Cortex of kidney (tissue), 1 donor: ENCODE measurements around the gene CAPSL.
"Not testable (repeated sequence)": the region's sequence is repeated elsewhere in the genome, so short reads cannot be mapped to it uniquely, and the experiment has no call there.

ENCODE experiments used
- DNase-seq: peaks from one replicate; lab custom pipeline; 2025; lab: John Stamatoyannopoulos, UW

CAPSL gene

DNA sequence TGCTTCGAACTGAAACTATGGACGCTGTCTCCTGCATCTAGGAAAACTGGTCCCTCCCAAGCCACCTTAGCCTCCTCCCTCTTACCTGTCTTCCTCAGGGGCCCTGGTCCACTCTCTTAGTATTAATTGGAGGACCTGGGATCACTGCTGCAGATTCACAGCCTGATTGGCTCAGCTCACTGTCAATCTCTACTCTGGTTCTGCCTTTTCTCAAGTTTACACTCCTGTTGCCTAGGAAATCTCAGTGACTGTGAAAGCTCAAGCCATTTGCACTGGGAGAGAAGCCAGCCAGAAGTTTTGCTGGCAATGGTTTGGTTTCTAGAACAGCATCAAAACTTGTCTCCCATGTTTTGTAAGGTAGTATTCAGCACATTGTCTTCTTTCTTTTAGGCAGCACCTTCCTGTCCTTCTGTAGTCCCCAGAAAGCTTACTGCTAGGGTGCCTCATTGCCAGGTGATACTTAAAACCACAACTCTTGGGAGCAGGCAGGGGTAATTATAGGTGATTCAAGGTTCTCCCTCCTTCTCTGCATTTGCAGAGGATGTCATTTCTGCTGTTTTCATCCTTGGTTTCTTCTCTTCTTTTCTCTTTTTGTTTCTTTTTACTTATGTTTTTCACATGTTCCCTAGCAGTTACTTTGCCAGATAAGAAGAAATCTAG, at the start of gene CAPSL:
Gene CAPSL (minus strand): TSS at position 55 of the 660 bp plus-strand sequence. CDS start 17,502 bp downstream, outside the sequence.
- no peak for DNase-seq

DNA sequence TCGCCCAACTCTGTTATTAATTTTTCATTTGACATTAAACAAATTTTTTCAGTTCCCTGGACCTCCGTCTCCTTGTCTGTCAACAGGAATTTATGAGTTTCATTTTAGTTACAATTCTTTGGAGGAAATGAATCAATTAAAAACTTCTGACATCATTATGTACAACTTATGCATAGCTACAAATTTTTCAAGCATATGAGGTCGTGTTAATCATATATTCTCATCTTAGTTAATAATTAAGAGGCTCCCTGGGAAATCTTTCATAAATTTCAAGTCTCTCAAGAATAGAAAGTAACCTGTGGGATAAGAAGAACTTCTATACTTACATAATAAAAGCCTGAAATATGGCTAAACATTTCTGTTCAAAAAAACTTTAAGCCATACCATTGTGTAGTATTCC, 49.4 kb upstream of the CAPSL start:
- no peak for DNase-seq

DNA sequence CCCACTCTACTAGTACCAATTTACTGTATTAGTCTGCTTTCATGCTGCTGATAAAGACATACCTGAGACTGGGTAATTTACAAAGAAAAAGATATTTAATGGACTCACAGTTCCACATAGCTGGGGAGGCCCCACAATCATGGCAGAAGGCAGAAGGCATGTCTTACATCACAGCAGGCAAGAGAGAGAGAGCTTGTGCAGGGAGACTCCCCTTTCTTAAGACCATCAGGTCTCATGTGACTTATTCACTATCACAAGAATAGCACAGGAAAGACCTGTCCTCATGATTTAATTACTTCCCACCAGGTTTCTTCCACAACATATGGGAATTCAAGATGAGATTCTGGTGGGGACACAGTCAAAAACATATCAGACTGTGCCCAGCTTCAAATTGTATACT, 41.3 kb upstream of the CAPSL start:
- no peak for DNase-seq

DNA sequence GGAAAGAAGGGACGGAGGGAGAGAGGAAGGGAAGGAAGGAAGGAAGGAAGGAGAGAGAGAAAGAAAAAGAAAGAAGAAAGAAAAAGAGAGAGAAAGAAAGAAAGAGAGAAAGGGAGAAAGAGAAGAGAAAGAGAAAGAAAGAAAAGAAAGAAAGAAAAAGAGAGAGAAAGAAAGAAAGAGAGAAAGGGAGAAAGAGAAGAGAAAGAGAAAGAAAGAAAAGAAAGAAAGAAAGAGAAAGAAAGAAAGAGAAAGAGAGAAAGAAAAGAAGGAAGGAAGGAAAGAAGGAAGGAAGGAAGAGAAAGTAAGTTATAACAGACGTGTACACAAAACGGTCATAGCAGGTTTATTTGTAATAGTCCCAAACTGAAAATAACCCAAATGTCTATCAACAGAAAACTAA, 38.4 kb upstream of the CAPSL start:
- not testable (repeated sequence) for DNase-seq

DNA sequence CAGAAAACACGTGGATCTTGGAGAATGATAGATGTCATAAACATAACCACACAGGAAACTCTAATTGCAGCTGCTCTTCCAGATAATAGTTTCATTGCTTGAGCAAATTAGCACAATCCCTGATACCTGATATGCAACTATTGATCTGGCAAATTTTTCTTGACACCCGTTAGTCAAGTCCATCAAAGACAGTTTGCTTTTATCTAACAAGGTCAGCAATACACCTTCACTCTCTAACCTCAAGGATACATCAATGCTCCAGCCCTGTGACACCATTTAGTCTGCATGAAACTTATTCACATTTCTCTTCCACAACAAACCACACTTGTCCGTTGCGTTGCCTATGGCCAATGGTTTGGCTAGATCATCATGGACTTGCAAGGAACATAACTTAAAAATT, 36.1 kb upstream of the CAPSL start:
- no peak for DNase-seq

DNA sequence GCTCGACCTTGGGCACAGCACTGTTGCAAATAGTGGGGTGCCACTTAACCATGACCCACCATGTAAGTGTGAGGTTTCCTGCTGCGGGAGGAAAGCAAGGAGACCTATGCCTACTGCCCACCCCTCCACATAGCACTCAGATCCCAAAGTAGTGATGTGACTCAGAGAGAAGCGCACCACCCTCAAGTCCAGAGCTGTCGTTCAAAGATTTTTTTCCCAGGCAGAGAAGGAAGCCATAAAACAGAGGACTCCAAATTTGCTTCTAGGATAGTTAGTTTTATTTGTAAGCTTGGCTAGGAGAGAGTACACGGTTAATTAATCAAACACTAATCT, 33.4 kb upstream of the CAPSL start:
- DNase-seq = no peak

DNA sequence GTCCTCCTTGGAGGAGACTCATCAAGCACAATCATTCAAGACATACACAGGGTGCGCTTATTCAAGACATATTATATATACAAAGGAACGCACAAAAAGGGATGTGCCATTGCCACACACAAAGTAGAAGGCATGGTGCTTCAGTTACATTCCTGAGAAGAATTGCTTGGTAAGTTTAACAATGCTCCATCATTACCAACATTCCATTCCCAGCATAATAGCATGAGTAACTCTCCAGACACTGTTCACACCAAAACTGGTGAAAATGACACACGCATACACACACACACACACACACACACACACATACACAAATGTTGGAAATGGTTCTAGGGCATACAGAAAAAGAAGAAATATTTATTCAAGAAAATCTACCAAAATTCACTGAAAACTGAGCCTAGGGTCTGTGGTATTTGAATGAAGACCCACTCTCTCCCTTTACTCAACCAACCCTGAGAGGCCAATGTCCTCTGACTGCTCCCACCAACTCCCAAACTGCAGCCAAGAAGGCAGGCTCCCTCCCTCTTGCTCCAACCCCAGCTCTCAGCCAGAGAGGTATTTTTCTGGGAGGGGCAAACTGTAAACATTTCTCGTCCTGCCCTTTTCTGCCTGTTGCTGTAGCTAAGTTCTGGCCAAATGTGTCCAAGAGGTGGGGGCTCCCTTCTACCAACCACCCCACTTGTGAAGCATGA, 32.9 kb upstream of the CAPSL start:
- no peak for DNase-seq

DNA sequence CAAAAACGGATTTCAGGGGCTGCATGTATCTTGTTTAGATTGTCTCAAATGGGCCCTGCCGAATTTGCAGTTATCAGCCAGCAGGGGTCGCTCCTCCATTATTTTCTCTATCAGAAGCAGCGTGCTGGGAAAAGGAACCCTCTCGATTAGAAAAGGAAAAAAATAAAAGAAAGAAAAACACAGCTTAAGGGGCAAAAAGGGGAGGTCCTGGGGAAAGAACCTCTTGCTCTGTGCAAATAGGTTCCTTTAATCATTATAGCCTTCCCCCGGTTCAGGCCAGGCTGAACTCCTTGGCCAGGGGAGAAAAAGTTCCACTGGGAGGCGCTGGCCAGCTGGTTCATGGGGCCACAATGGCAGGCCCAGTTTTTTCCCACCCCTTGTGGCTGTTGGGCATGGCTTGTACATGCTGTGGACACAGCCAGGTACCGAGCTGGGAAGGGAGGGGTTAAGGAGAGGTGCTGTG, 25.0 kb upstream of the CAPSL start:
- DNase-seq = no peak

DNA sequence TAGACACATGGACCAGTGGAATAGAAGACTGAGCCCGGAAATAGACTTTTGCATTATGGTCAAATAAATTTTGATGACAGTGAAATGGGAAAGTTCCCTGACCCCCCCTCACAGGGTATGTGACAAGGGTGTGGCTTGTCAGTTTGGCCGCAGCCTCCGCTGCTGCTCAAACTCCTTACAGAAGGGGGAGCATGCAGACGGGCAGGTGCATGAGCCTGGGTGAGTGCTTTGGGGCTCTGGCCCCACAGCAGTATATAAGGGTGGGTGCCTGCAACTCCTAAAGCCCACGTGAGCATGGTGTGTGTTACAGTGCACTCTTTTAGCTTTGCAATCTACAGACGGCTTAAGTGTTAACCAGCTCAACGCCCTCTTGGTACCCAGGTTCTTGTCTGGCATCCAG, 21.9 kb upstream of the CAPSL start:
- no peak for DNase-seq

DNA sequence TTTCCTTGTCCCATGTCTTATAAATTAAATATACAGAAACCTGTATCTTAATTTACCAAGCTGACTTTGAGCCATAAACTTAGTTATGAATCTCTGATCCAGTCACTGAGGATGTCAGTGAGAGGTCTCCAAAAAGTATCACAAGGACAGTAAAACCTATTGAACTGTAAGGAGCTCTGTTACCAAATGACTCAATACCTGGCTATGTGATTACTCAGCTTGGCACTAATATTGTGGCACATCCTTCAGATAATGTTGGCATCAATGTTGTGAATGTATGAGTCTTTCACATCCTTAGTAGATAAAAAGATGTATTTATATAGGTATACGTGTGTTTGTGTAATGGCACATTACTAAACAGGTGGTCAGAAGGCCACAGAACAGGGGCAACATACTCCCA, 18.0 kb upstream of the CAPSL start:
- no peak for DNase-seq

DNA sequence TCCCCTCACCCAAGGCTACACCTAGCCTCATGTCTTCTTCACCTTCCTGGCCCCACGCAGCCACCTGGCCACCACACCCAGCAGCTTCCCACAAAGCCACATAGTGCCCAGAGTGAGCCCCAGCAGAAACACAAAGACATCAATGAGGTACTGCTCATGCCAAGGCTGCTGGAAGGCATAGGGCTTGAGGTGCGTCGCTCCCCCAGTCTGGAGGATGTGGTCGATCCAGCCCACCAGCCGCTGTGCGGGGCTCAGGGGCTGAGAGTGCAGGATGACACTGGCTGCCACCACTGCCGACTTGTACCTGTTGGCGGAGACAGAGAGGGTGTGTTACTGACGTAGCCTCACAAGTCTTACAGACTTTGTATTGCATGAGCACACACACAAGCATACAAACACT, 15.8 kb upstream of the CAPSL start:
- DNase-seq = no peak

DNA sequence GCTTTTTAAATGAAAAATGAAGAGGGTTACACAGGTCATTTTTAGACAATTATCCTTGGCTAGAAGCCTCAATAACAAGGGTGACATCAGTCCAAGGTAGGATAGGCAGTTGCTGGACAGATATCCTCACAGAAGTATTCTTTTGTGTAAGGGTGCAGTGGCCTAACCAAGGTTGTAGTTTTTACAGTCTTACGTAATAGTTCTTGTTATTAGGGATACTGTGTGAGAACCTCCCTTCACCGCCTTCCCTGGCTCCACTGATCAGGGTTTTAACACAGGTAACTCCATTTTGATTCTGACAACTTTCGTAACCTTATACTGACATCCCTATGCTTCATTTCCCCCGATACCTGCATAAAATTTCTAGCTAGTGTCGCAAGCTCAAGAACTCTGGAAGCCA, 8.7 kb upstream of the CAPSL start:
- no peak for DNase-seq

DNA sequence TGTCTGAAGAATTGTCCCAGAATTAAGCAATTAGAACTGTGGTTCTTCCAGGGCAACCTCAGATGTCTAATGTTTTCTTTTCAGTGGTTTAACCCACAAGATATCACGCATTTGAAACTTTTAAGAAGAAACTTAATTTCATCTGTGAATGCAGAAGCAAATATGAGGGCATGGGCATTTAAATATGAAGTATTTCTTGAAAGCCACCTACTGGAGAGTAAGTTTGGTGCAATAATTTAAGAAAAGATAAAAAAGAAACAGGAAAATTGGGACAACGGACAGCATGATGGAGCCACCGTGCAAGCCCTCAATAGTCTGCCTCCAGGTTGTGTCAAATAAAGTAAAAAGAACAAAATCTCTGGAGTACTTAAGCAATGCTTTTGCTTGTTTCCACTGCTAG, 1.2 kb upstream of the CAPSL start:
- DNase-seq = no peak

DNA sequence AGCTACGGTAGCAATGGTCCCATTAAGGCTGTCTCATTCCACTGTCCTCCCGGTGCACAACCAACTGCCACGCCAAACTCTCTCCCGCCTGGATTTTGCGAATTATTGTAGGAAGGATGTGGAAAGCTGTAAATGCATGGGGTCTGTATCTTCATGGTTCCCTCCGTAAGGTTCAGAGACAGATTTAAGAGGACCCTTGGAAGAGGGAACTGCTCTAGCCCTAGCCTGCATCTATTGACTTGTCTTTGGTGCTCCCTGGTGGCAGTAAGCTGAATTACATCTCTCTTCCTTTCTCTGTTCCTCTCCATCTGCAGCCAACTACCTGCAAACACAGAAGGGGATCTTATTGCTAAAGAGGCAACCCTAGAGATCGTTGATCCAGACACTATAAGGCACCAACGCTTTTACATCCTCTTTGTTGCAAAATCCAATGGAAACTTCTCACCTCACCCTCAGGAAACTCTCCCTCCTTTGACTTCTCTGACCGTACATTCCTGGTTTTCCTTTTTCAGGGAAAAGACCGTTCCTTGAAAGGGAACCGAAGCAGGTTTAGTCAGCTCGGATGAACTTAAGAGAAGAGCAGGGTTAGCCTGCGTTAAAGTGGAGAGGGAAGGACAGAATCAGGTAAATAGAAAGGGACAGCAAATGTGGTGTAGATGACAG, 11.9 kb downstream of the CAPSL start:
- no peak for DNase-seq

DNA sequence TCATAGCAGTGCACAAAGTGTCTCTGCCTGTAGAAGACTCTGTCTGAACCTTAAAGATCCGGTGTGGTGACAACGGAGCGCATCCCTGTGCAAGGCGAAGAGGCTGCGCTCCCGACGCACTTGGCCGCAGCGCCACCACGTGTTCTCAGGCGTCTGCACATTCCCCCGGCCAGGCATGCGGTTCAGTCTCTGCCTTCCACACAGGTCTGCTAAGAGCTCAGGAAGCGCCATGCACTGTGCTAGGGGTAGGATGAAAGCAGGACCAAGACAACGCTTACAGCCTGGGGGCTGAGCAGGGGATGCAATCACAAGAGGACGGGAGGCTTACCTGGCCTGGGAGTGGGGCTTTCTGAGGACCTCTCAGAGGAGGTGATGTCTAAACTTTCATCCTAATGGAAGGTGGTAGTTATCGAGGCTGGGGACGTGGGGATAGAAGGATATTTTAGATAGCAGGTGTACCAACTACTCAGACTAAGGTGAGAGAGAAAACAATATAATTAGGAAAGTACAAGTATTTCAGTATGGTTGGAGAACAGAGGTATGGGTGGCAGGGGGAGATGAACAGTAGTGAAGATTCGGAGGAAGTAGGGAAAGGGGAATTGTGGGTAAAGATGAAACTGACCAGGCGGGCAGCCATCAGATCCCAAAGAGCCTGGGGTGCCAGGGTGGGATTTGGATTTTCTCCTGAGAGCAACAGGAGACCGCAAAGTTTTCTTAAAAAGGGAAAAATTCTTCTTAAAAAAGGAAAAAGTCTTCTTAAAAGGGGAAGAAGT, 13.3 kb downstream of the CAPSL start:
- no peak for DNase-seq

DNA sequence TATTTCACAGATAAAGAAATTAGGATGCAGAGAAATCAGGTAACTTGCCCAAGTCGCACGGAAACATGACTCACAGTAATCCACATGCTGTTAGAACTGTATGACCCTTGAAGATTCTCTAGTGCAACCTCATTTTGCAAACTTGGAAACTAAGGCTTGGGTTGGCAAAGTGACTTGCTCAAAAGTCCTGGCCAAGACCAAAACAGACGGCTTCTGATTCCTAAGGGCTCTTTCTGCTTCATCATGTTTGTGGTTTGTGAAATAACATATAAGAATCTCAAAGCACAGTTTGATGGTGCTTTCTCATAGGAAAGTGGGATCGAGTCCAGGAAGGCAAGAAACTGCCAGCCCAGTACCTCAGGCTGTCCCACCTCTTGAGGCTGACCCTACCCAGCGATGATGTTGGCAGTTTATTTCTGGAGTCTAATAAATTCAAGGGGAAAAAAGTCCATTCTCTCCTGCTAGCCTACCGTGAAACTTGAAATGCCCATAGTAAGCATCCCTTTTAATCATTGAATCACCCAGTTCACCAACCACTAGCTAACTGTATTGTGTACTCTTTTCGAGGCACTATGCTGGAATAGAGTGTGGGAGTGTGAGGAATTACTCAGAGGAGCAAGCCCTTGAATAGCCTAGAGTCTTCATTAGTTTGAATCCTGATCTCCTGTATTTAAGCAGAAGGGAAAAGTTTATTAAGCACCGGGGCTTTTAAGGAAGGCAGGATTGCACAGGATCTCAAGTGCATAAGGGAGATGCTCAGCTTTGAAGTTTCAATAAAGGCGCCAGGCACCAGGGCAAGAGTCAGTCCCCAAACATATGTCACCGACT, 14.1 kb downstream of the CAPSL start:
- DNase-seq = no peak

DNA sequence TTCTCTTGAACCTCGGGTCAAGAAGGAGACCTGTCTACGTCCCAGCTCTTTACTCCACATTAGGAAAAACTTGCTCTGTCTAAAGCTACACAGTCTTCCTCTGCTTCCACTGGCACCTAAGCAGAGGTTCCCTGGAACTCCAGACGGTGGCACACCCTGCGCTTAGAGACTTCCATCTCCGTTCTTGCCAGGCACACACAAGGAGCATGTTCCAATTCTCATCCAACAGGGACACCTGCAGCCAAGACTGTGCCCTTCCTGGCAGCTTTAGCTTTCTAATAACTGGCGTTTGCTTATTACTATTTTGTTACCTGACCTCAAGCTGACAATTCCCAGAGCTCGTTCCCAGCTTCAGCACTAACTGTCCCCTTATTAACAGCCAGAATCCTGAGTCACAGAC, 16.0 kb downstream of the CAPSL start:
- DNase-seq = no peak

DNA sequence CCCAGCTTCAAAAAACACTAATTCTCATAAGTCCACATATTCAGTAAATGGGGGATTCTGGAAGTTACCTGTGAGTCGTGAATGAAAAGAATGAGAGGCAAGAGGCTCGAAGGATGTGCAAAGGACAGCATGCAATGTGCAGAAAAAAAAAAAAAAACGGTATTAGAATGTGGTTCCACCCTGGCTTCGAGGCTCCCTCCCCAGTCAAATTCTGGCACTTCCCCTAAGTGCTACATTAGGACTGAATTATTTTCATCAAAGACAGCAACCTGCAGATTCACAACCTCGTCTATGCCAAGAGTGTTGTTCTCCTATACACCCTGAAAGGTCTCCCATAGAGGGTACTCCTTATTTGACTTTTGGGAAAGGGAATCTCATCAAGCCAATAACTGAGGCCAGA, 16.5 kb downstream of the CAPSL start:
- no peak for DNase-seq

DNA sequence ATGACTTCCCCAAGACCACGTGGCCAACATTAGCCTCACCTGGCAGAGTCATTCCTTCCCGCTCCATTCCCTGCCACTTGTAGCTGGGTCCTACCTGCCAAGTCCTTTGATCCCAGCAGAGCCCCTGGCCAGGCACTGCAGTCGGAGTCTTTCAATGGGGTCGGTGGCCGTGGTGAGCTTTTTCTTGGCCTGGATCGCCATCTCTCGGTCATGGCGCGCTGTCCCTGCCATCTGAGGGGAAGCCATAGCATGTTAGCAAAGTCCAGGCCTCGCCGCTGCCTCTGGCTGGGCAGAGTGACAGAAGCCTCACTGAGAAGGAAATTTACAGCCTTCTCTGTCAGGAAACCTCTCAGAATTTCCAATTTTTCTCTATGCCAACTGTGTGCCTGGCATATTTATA, 17.5 kb downstream of the CAPSL start:
- no peak for DNase-seq

DNA sequence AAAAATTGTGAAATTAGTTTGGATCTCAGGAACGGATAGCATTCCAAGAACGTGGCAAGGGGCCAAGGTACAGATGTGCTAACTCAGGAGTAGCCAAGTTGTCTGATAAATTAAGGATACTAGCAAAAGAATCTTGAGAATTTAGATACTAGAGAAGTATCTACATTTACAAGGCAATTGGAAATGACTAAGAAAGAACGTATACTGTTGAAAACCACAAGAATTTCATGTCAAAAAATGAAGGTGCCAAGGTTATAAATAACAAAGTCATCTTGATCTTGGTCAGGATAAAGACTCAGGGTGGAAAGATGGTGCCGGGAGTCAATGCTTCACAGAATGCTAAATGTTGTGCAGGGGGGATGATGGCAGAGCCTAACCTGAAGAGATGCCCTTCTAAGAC, 19.2 kb downstream of the CAPSL start:
- DNase-seq = no peak

DNA sequence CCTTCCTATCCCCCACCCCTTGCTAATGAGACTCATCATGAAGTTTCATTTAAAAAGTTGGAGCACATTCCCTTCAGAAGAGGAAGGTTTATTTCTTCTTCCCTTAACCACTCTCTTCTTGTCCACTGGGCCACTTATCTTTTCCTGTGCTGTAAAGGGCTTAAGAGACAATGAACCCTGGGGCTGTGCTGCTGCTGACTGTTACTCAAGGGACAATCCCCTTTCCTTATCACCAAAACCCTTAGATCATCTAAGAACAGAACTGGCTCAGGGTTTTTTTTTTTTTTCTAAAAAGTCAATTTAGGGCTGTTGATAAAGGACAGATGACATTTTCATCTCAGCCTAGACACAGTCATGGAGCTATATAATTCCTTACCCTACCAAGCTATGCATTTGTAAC, 29.6 kb downstream of the CAPSL start:
- DNase-seq = no peak

DNA sequence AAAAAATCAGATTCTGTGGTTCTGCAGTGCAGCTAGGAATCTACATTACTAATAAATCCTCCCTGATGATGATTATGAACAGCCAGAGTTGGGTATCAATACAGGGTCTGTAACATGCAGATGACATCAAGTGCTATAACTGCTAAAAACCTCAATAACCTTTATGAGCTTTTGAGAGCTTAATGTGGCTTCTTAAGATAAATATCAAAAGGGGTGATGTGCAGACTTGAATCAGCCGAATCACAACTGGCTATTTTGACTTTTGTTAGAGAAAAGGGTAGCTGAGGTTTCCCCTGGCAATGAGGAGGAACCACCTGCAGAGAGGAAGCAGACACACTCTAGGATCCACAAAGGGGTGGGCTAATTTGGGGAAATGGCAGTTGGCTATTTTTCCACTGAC, 30.2 kb downstream of the CAPSL start:
- DNase-seq = no peak
